ENCODE measurements around the gene CENPX.

CENPX gene

GRCh38 chr17:82022310-82022980 lies at the start of gene CENPX:
Gene CENPX (minus strand): TSS chr17:82022878. CDS start chr17:82022861, 17 bp downstream.
- no peak for DNase-seq

GRCh38 chr17:82070611-82071010 lies 47.9 kb upstream of the CENPX start:
- no peak for DNase-seq

GRCh38 chr17:82065638-82066303 lies 43.1 kb upstream of the CENPX start, which contains the start of gene DUS1L:
Gene DUS1L (minus strand): TSS chr17:82065804. CDS start chr17:82065059, 745 bp downstream.
- DNase-seq: peak; percentile 73

GRCh38 chr17:82065193-82065637 lies 42.5 kb upstream of the CENPX start:
- DNase-seq: peak; percentile 38

GRCh38 chr17:82064433-82065192 lies 41.9 kb upstream of the CENPX start:
- DNase-seq: no peak

GRCh38 chr17:82063424-82064415 lies 41.0 kb upstream of the CENPX start:
- DNase-seq: no peak

- no peak for DNase-seq
Measured at GRCh38 chr17:82062984-82063368, 40.3 kb upstream of the CENPX start.

GRCh38 chr17:82062076-82062983 lies 39.7 kb upstream of the CENPX start:
- no peak for DNase-seq

- no peak for DNase-seq
Measured at GRCh38 chr17:82061047-82061925, 38.6 kb upstream of the CENPX start.

- no peak for DNase-seq
Measured at GRCh38 chr17:82060614-82061013, 37.9 kb upstream of the CENPX start.

- DNase-seq: no peak
Measured at GRCh38 chr17:82060001-82060380, 37.3 kb upstream of the CENPX start.

GRCh38 chr17:82059272-82060000 lies 36.8 kb upstream of the CENPX start:
- DNase-seq: no peak

- DNase-seq: no peak
Measured at GRCh38 chr17:82058855-82059249, 36.2 kb upstream of the CENPX start.

- DNase-seq: no peak
Measured at GRCh38 chr17:82058230-82058854, 35.7 kb upstream of the CENPX start.

- no peak for DNase-seq
Measured at GRCh38 chr17:82056729-82057621, 34.3 kb upstream of the CENPX start.

- DNase-seq: no peak
Measured at GRCh38 chr17:82055965-82056728, 33.5 kb upstream of the CENPX start.

Data from stimulated activated CD4-positive, alpha-beta T cell treated with anti-CD3 and anti-CD28 coated beads, Interleukin-12 subunit alpha, Interleukin-12 subunit beta, amount 100 ng/mL, for 4 hours (primary cell).